Peyer's patch (tissue), 4 donors: ENCODE data around the gene PCBP1.

Experiments used
- CTCF ChIP-seq, 6 experiments: fragments of 450-650 bp in 4 of 6; fragments of 200-600 bp in 2 of 6; sonication (generic) in 1 of 6; IDR thresholded peaks; one replicate each; pipeline ENCODE4 v1.5.1; 2017 to 2019; ENCODE audit warnings: antibody characterized with exemption in 6 of 6, mild to moderate bottlenecking in 3 of 6, moderate library complexity in 1 of 6
- POLR2A ChIP-seq, 2 donors: fragments of 450-650 bp; IDR thresholded peaks; one replicate each; pipeline ENCODE4 v1.5.1; 2017; ENCODE audit warnings: antibody characterized with exemption in 2 of 2, mild to moderate bottlenecking in 2 of 2, moderate library complexity in 2 of 2

DNA sequence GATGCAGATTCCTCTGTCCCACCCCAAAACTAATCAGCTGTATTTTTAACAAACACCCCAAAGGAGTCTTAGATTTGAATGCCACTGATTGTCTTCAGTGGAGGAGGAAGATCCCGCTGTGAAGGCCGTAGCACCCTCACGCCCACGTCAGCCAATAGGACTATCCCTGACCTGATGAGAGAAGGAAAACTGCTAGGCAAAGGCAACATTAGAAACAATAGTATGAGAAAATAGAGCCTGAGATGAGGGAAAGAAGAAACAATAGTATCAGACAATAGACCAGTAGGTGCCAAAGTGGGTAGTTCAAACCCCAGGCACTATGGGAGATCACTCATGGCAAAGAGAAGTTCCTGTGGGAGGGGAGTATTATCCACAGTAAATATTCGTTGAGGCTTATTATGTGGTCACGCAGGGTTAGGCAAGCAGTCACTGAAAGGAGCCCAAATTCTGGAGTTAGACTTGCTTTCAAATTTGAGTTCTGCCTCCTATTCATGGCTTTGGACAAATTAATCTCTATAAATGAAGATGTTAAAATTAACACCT is 2.8 kb downstream of the PCBP1 start:
- TF ChIP-seq CTCF (IDR thresholded peaks at IDR 0.05): no peak
- TF ChIP-seq POLR2A (IDR thresholded peaks at IDR 0.05): no peak
